Stomach (tissue), 4 donors: ENCODE results near the gene LOXL1.

Experiments
- POLR2AphosphoS5 ChIP-seq, 3 donors: sonication (generic); formaldehyde crosslinking; IDR thresholded peaks; one replicate each; pipeline ENCODE4 v1.6.1; 2016; ENCODE audit warnings: antibody characterized with exemption in 3 of 3
- TF ChIP-seq, protein P1 (sequence below), 7 experiments: fragments of 450-650 bp in 4 of 7; fragments of 200-600 bp in 3 of 7; sonication (generic) in 3 of 7; IDR thresholded peaks; one replicate each; pipeline ENCODE4 v1.5.1; 2016 to 2019; ENCODE audit warnings: antibody characterized with exemption in 7 of 7, control low read depth in 2 of 7, mild to moderate bottlenecking in 1 of 7

GRCh38 chr15:73885954-73886700, 40.1 kb upstream of the LOXL1 start:
- no peak for TF ChIP-seq POLR2AphosphoS5 (IDR thresholded peaks at IDR 0.05)
- TF ChIP-seq, protein P1, sequence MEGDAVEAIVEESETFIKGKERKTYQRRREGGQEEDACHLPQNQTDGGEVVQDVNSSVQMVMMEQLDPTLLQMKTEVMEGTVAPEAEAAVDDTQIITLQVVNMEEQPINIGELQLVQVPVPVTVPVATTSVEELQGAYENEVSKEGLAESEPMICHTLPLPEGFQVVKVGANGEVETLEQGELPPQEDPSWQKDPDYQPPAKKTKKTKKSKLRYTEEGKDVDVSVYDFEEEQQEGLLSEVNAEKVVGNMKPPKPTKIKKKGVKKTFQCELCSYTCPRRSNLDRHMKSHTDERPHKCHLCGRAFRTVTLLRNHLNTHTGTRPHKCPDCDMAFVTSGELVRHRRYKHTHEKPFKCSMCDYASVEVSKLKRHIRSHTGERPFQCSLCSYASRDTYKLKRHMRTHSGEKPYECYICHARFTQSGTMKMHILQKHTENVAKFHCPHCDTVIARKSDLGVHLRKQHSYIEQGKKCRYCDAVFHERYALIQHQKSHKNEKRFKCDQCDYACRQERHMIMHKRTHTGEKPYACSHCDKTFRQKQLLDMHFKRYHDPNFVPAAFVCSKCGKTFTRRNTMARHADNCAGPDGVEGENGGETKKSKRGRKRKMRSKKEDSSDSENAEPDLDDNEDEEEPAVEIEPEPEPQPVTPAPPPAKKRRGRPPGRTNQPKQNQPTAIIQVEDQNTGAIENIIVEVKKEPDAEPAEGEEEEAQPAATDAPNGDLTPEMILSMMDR (IDR thresholded peaks at IDR 0.05), result no peak
